HEK293 (cell line): ENCODE measurements around the gene CCDC28B.

Experiments
- BCL11B ChIP-seq: fragments of 450-650 bp; formaldehyde crosslinking; IDR thresholded peaks from 2 replicates; pipeline ENCODE4 v1.5.1; 2016; ENCODE audit warnings: low read depth, missing biosample characterization, missing genetic modification characterization
- GLI4 ChIP-seq: fragments of 450-650 bp; formaldehyde crosslinking; IDR thresholded peaks from 2 replicates; pipeline ENCODE4 v1.5.1; 2016; ENCODE audit warnings: missing biosample characterization, missing genetic modification characterization
- HOXA7 ChIP-seq: sonication (generic); formaldehyde crosslinking; IDR thresholded peaks from 2 replicates; pipeline ENCODE4 v1.8.1; 2022; ENCODE audit warnings: missing genetic modification reagents, borderline replicate concordance
- HOXC10 ChIP-seq: sonication (generic); formaldehyde crosslinking; IDR thresholded peaks from 2 replicates; pipeline ENCODE4 v1.8.1; 2023; ENCODE audit warnings: mild to moderate bottlenecking, missing genetic modification reagents
- HOXD13 ChIP-seq: sonication (generic); formaldehyde crosslinking; IDR thresholded peaks from 2 replicates; pipeline ENCODE4 v1.8.0; 2022; ENCODE audit warnings: missing genetic modification reagents, borderline replicate concordance
- KLF9 ChIP-seq: fragments of 450-650 bp; formaldehyde crosslinking; IDR thresholded peaks from 2 replicates; pipeline ENCODE4 v1.5.1; 2016; ENCODE audit warnings: missing biosample characterization, missing genetic modification characterization, low read depth
- PRDM10 ChIP-seq: fragments of 450-650 bp; formaldehyde crosslinking; IDR thresholded peaks from 2 replicates; pipeline ENCODE4 v1.5.1; 2016; ENCODE audit warnings: missing biosample characterization, missing genetic modification characterization
- PRDM6 ChIP-seq: fragments of 450-650 bp; formaldehyde crosslinking; IDR thresholded peaks from 2 replicates; pipeline ENCODE4 v1.5.1; 2017; ENCODE audit warnings: missing biosample characterization, missing genetic modification characterization
- SCRT1 ChIP-seq: fragments of 450-650 bp; formaldehyde crosslinking; IDR thresholded peaks from 2 replicates; pipeline ENCODE4 v1.5.1; 2016; ENCODE audit warnings: missing biosample characterization, missing genetic modification characterization, borderline replicate concordance
- ZBTB17 ChIP-seq: fragments of 450-650 bp; formaldehyde crosslinking; IDR thresholded peaks from 2 replicates; pipeline ENCODE4 v1.5.1; 2016; ENCODE audit warnings: missing biosample characterization, missing genetic modification characterization
- ZBTB21 ChIP-seq: fragments of 450-650 bp; formaldehyde crosslinking; IDR thresholded peaks from 2 replicates; pipeline ENCODE4 v1.5.1; 2017; ENCODE audit warnings: missing biosample characterization, missing genetic modification characterization
- ZNF146 ChIP-seq: fragments of 450-650 bp; formaldehyde crosslinking; IDR thresholded peaks from 2 replicates; pipeline ENCODE4 v1.5.1; 2016; ENCODE audit warnings: missing biosample characterization, missing genetic modification characterization
- ZNF155 ChIP-seq: fragments of 450-650 bp; formaldehyde crosslinking; IDR thresholded peaks from 2 replicates; pipeline ENCODE4 v1.5.1; 2016; ENCODE audit warnings: missing biosample characterization, missing genetic modification characterization
- ZNF157 ChIP-seq: fragments of 450-650 bp; formaldehyde crosslinking; IDR thresholded peaks from 2 replicates; pipeline ENCODE4 v1.5.1; 2016; ENCODE audit warnings: missing biosample characterization, missing genetic modification characterization
- ZNF16 ChIP-seq: fragments of 450-650 bp; formaldehyde crosslinking; IDR thresholded peaks from 2 replicates; pipeline ENCODE4 v1.5.1; 2016; ENCODE audit warnings: low read depth, missing biosample characterization, missing genetic modification characterization
- ZNF23 ChIP-seq: fragments of 450-650 bp; formaldehyde crosslinking; IDR thresholded peaks from 2 replicates; pipeline ENCODE4 v1.5.1; 2016; ENCODE audit warnings: missing biosample characterization, missing genetic modification characterization, borderline replicate concordance
- ZNF341 ChIP-seq: fragments of 450-650 bp; formaldehyde crosslinking; IDR thresholded peaks from 2 replicates; pipeline ENCODE4; 2016; ENCODE audit warnings: low read depth, missing biosample characterization, missing genetic modification characterization
- ZNF350 ChIP-seq: fragments of 450-650 bp; formaldehyde crosslinking; IDR thresholded peaks from 2 replicates; pipeline ENCODE4 v1.5.0; 2017; ENCODE audit warnings: missing biosample characterization, mild to moderate bottlenecking, missing genetic modification characterization
- ZNF394 ChIP-seq: fragments of 450-650 bp; formaldehyde crosslinking; IDR thresholded peaks from 2 replicates; pipeline ENCODE4 v1.5.1; 2016; ENCODE audit warnings: missing biosample characterization, missing genetic modification characterization, mild to moderate bottlenecking, moderate library complexity, borderline replicate concordance
- ZNF416 ChIP-seq: fragments of 450-650 bp; formaldehyde crosslinking; IDR thresholded peaks from 2 replicates; pipeline ENCODE4 v1.5.1; 2016; ENCODE audit warnings: missing biosample characterization, missing genetic modification characterization
- ZNF426 ChIP-seq: fragments of 450-650 bp; formaldehyde crosslinking; IDR thresholded peaks from 2 replicates; pipeline ENCODE4 v1.5.1; 2017; ENCODE audit warnings: missing biosample characterization, missing genetic modification characterization, mild to moderate bottlenecking, inconsistent platforms, moderate library complexity
- ZNF580 ChIP-seq: fragments of 450-650 bp; formaldehyde crosslinking; IDR thresholded peaks from 2 replicates; pipeline ENCODE4 v1.5.1; 2016; ENCODE audit warnings: missing biosample characterization, missing genetic modification characterization
- ZNF677 ChIP-seq: fragments of 450-650 bp; IDR thresholded peaks from 2 replicates; pipeline ENCODE4 v1.5.0; 2018; ENCODE audit warnings: missing biosample characterization, mild to moderate bottlenecking, missing genetic modification characterization, moderate library complexity
- ZNF701 ChIP-seq: fragments of 450-650 bp; formaldehyde crosslinking; IDR thresholded peaks from 2 replicates; pipeline ENCODE4 v1.5.1; 2016; ENCODE audit warnings: missing biosample characterization, missing genetic modification characterization
- ZNF747 ChIP-seq: fragments of 450-650 bp; formaldehyde crosslinking; IDR thresholded peaks from 2 replicates; pipeline ENCODE4 v1.5.1; 2016; ENCODE audit warnings: missing biosample characterization, missing genetic modification characterization
- ZNF830 ChIP-seq: fragments of 450-650 bp; IDR thresholded peaks from 2 replicates; pipeline ENCODE4 v1.5.0; 2018; ENCODE audit warnings: missing biosample characterization, missing genetic modification characterization, low read depth, mild to moderate bottlenecking, moderate library complexity
- TF ChIP-seq, protein P1 (sequence below): fragments of 450-650 bp; formaldehyde crosslinking; IDR thresholded peaks from 2 replicates; pipeline ENCODE4 v1.5.1; 2016; ENCODE audit warnings: missing biosample characterization, missing genetic modification characterization
- TF ChIP-seq, protein P2 (sequence below): fragments of 450-650 bp; IDR thresholded peaks from 2 replicates; pipeline ENCODE4 v1.5.1; 2018; ENCODE audit warnings: missing biosample characterization, missing genetic modification characterization
- TF ChIP-seq, protein P3 (sequence below): fragments of 450-650 bp; formaldehyde crosslinking; IDR thresholded peaks from 2 replicates; pipeline ENCODE4 v1.5.1; 2017; ENCODE audit warnings: missing biosample characterization, missing genetic modification characterization

The CCDC28B gene

GRCh38 chr1:32179443-32180185, 20.8 kb upstream of the CCDC28B start, which contains the start of gene TXLNA (continued):
- TF ChIP-seq, protein P1, sequence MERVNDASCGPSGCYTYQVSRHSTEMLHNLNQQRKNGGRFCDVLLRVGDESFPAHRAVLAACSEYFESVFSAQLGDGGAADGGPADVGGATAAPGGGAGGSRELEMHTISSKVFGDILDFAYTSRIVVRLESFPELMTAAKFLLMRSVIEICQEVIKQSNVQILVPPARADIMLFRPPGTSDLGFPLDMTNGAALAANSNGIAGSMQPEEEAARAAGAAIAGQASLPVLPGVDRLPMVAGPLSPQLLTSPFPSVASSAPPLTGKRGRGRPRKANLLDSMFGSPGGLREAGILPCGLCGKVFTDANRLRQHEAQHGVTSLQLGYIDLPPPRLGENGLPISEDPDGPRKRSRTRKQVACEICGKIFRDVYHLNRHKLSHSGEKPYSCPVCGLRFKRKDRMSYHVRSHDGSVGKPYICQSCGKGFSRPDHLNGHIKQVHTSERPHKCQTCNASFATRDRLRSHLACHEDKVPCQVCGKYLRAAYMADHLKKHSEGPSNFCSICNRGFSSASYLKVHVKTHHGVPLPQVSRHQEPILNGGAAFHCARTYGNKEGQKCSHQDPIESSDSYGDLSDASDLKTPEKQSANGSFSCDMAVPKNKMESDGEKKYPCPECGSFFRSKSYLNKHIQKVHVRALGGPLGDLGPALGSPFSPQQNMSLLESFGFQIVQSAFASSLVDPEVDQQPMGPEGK (tag by site-specific recombination): peak; percentile 79
- TF ChIP-seq ZNF146 (no peak), ZNF416 (tag by site-specific recombination) (no peak), ZNF341 (tag by site-specific recombination) (peak; percentile 46; the same call in 1 of the 2 replicates), BCL11B (peak; percentile 96), ZNF394 (tag by site-specific recombination) (no peak; the same call in 1 of the 2 replicates), ZNF155 (no peak), ZNF157 (tag by site-specific recombination) (no peak), KLF9 (tag by site-specific recombination) (peak; percentile 67), HOXA7 (no peak), ZNF830 (no peak), ZNF747 (tag by site-specific recombination) (no peak), ZNF580 (tag by site-specific recombination) (no peak), HOXC10 (CRISPR knock-in tag) (no peak), GLI4 (tag by site-specific recombination) (no peak), SCRT1 (tag by site-specific recombination) (no peak), ZNF677 (no peak), HOXD13 (no peak), ZBTB21 (tag by site-specific recombination) (no peak), ZNF350 (tag by site-specific recombination) (no peak), ZNF16 (no peak), ZNF701 (tag by site-specific recombination) (no peak), PRDM10 (tag by site-specific recombination) (peak; percentile 98), ZNF23 (tag by site-specific recombination) (no peak), PRDM6 (tag by site-specific recombination) (no peak), ZNF426 (no peak), ZBTB17 (tag by site-specific recombination) (peak; percentile 67)
- TF ChIP-seq, protein P2, sequence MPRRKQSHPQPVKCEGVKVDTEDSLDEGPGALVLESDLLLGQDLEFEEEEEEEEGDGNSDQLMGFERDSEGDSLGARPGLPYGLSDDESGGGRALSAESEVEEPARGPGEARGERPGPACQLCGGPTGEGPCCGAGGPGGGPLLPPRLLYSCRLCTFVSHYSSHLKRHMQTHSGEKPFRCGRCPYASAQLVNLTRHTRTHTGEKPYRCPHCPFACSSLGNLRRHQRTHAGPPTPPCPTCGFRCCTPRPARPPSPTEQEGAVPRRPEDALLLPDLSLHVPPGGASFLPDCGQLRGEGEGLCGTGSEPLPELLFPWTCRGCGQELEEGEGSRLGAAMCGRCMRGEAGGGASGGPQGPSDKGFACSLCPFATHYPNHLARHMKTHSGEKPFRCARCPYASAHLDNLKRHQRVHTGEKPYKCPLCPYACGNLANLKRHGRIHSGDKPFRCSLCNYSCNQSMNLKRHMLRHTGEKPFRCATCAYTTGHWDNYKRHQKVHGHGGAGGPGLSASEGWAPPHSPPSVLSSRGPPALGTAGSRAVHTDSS (tag by site-specific recombination): no peak; the same call in 1 of the 2 replicates
- TF ChIP-seq, protein P3, sequence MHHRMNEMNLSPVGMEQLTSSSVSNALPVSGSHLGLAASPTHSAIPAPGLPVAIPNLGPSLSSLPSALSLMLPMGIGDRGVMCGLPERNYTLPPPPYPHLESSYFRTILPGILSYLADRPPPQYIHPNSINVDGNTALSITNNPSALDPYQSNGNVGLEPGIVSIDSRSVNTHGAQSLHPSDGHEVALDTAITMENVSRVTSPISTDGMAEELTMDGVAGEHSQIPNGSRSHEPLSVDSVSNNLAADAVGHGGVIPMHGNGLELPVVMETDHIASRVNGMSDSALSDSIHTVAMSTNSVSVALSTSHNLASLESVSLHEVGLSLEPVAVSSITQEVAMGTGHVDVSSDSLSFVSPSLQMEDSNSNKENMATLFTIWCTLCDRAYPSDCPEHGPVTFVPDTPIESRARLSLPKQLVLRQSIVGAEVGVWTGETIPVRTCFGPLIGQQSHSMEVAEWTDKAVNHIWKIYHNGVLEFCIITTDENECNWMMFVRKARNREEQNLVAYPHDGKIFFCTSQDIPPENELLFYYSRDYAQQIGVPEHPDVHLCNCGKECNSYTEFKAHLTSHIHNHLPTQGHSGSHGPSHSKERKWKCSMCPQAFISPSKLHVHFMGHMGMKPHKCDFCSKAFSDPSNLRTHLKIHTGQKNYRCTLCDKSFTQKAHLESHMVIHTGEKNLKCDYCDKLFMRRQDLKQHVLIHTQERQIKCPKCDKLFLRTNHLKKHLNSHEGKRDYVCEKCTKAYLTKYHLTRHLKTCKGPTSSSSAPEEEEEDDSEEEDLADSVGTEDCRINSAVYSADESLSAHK (tag by site-specific recombination): no peak
